Natural killer cell (primary cell): ENCODE measurements around the gene ABO. TPM values are rescaled to one million over a fixed set of nuclear protein-coding genes. Genes with fewer than 3 reads are reported as not detected.

ENCODE experiments used
- ATAC-seq, 3 donors: fragments of 150-1000 bp in 2 of 3; fragments of 200-7000 bp in 1 of 3; cut with Tn5 transposase; 1 replicate in 1 of 3; 2 replicates in 2 of 3; pipeline ENCODE4 v1.10.0; 2021; ENCODE audit warnings: mild to moderate bottlenecking in 2 of 3, moderate library complexity in 2 of 3
- DNase-seq, 2 donors: peaks; one replicate each; pipeline versions ENCODE4 v3.0.0 to v3.0.0-alpha.2; 2013 to 2021; ENCODE audit warnings: mixed read lengths in 1 of 2
- H3K27ac ChIP-seq: one replicate; pipeline ENCODE4 v1.5.1; 2013; ENCODE audit warnings: mild to moderate bottlenecking, low read length
- H3K27me3 ChIP-seq: one replicate; pipeline ENCODE4 v1.6.1; 2013; ENCODE audit warnings: low read length; ENCODE audit not compliant: control insufficient read depth, insufficient read depth
- H3K36me3 ChIP-seq: one replicate; pipeline ENCODE4 v1.6.1; 2013; ENCODE audit warnings: low read length; ENCODE audit not compliant: control insufficient read depth, insufficient read depth
- H3K4me1 ChIP-seq: one replicate; pipeline ENCODE4 v1.6.1; 2013; ENCODE audit warnings: low read length; ENCODE audit not compliant: control insufficient read depth, insufficient read depth
- H3K4me3 ChIP-seq: one replicate; pipeline ENCODE4 v1.5.1; 2013; ENCODE audit warnings: low read length
- H3K9me3 ChIP-seq: one replicate; pipeline ENCODE4 v1.6.1; 2013; ENCODE audit warnings: low read length; ENCODE audit not compliant: control insufficient read depth, insufficient read depth
- H3K27ac Mint-ChIP-seq, 2 donors: one replicate each; pipeline ENCODE4 v1.8.0; 2022; ENCODE audit warnings: mild to moderate bottlenecking in 2 of 2, mixed read lengths in 2 of 2, moderate library complexity in 1 of 2
- H3K27me3 Mint-ChIP-seq, 2 donors: one replicate each; pipeline ENCODE4 v1.8.0; 2022; ENCODE audit warnings: low read depth in 2 of 2, mixed read lengths in 2 of 2
- H3K36me3 Mint-ChIP-seq: one replicate; pipeline ENCODE4 v1.8.0; 2022; ENCODE audit warnings: mixed read lengths
- H3K4me1 Mint-ChIP-seq, 2 donors: one replicate each; pipeline ENCODE4 v1.8.0; 2022; ENCODE audit warnings: mixed read lengths in 2 of 2
- H3K4me3 Mint-ChIP-seq: one replicate; pipeline ENCODE4 v1.8.0; 2022; ENCODE audit warnings: mild to moderate bottlenecking, moderate library complexity, mixed read lengths
- H3K9me3 Mint-ChIP-seq, 2 donors: one replicate each; pipeline ENCODE4 v1.8.0; 2022; ENCODE audit warnings: mixed read lengths in 2 of 2
- CTCF ChIP-seq: fragments of 200-600 bp; IDR thresholded peaks from one replicate; pipeline ENCODE4 v1.8.0; 2022; ENCODE audit warnings: antibody characterized with exemption
- WGBS: methylation state at CpG from one replicate; pipeline ENCODE4 v1.1.7; 2013; ENCODE audit warnings: missing lambda C conversion rate; ENCODE audit not compliant: insufficient coverage; 5-methylcytosine and 5-hydroxymethylcytosine counted together
- intact Hi-C: fragments of 100-400 bp; cut with micrococcal nuclease; formaldehyde crosslinking; loops from one replicate; pipeline ENCODE4 v1.14.2; 2022
- total RNA-seq, 4 donors: library from RNA; stranded (reverse); fragments of 120-200 nt in 1 of 4; gene quantifications; one replicate each; pipeline versions ENCODE4 v1.2.3 to v1.2.4, GENCODE V29; 2013 to 2022

Gene ABO
- total RNA-seq, 3 donors from 2014 or later (not counting 1 experiment from before 2014, with no cell fraction given), result 0.20 to 4.2 (median 0.56) TPM

GRCh38 chr9:133264235-133264764 is 10.7 kb downstream of the ABO start:
- Histone ChIP-seq H3K4me1 (no peaks in the 10 kb centered on the region), H3K4me3 (no peak overlapping the region), H3K27ac (no peak overlapping the region), H3K9me3 (no peaks in the 10 kb centered on the region), H3K36me3 (no peaks in the 10 kb centered on the region), H3K27me3 (no peaks in the 10 kb centered on the region)
- DNase-seq, result no peak
- intact Hi-C loops, result no loop called here
- no peak for TF ChIP-seq CTCF
- ATAC-seq, result no peak
- Mint-ChIP-seq H3K9me3 (no peaks in the 10 kb centered on the region), H3K4me3 (no peak overlapping the region), H3K4me1 (no peaks in the 10 kb centered on the region), H3K36me3 (no peaks in the 10 kb centered on the region), H3K27me3 (peaks cover 8 to 12% of the 10 kb centered on the region in 2 donors), H3K27ac (no peak overlapping the region)
- 96% methylated on average over 8 of the region's 8 CpGs for WGBS

GRCh38 chr9:133263557-133263956 is 11.4 kb downstream of the ABO start:
- Histone ChIP-seq H3K27ac (no peak overlapping the region), H3K4me3 (no peak overlapping the region), H3K4me1 (no peaks in the 10 kb centered on the region), H3K27me3 (no peaks in the 10 kb centered on the region), H3K36me3 (no peaks in the 10 kb centered on the region), H3K9me3 (no peaks in the 10 kb centered on the region)
- ATAC-seq (no peak), DNase-seq (no peak)
- Mint-ChIP-seq H3K9me3 (no peaks in the 10 kb centered on the region), H3K4me3 (no peak overlapping the region), H3K27me3 (peaks cover 7 to 12% of the 10 kb centered on the region in 2 donors), H3K4me1 (no peaks in the 10 kb centered on the region), H3K36me3 (no peaks in the 10 kb centered on the region), H3K27ac (no peak overlapping the region)
- no peak for TF ChIP-seq CTCF
- intact Hi-C loops, result no loop called here
- 73% methylated on average over 9 of the region's 10 CpGs for WGBS

- no peak overlapping the region for H3K27ac ChIP-seq
- no peaks in the 10 kb centered on the region for H3K9me3 ChIP-seq
- no peak overlapping the region for H3K4me3 Mint-ChIP-seq
- WGBS, result 82% methylated on average over 11 of the region's 11 CpGs
- no peaks in the 10 kb centered on the region for H3K9me3 Mint-ChIP-seq
- DNase-seq (no peak), ATAC-seq (no peak)
- peaks cover 0 to 8% of the 10 kb centered on the region in 2 donors for H3K27me3 Mint-ChIP-seq
- no peak overlapping the region for H3K27ac Mint-ChIP-seq
- no peaks in the 10 kb centered on the region for H3K4me1 ChIP-seq
- intact Hi-C loops, result no loop called here
- no peaks in the 10 kb centered on the region for H3K36me3 ChIP-seq
- H3K27me3 ChIP-seq, result no peaks in the 10 kb centered on the region
- no peak overlapping the region for H3K4me3 ChIP-seq
- TF ChIP-seq CTCF, result no peak
- no peaks in the 10 kb centered on the region for H3K4me1 Mint-ChIP-seq
- no peaks in the 10 kb centered on the region for H3K36me3 Mint-ChIP-seq
Observed at GRCh38 chr9:133262226-133262625, 12.8 kb downstream of the ABO start.

- Mint-ChIP-seq H3K27ac (no peak overlapping the region), H3K27me3 (peaks cover 0 to 8% of the 10 kb centered on the region in 2 donors), H3K4me1 (peaks cover 2% of the 10 kb centered on the region in 2 donors), H3K36me3 (no peaks in the 10 kb centered on the region), H3K9me3 (no peaks in the 10 kb centered on the region), H3K4me3 (no peak overlapping the region)
- H3K4me1 ChIP-seq, result peaks cover 1% of the 10 kb centered on the region
- ATAC-seq (no peak), DNase-seq (no peak)
- no peak overlapping the region for H3K27ac ChIP-seq
- no peak for TF ChIP-seq CTCF
- H3K27me3 ChIP-seq, result no peaks in the 10 kb centered on the region
- no peaks in the 10 kb centered on the region for H3K36me3 ChIP-seq
- no peaks in the 10 kb centered on the region for H3K9me3 ChIP-seq
- H3K4me3 ChIP-seq, result no peak overlapping the region
- intact Hi-C loops, result no loop called here
- 87% methylated on average over 5 of the region's 5 CpGs for WGBS
Observed at GRCh38 chr9:133261753-133262120, 13.3 kb downstream of the ABO start.
